Stimulated activated CD8-positive, alpha-beta memory T cell treated with anti-CD3 and anti-CD28 coated beads, Interleukin-4, amount 100 ng/mL, for 24 hours (primary cell): ENCODE data around the gene MAMLD1.

Source experiments
- DNase-seq: peaks from one replicate; pipeline ENCODE4 v3.0.0-alpha.2; 2020; ENCODE audit warnings: low read depth

MAMLD1 gene

GRCh38 chrX:150408007-150408406, 44.9 kb downstream of the MAMLD1 start:
- DNase-seq: no peak

- DNase-seq: no peak
These were observed 45.4 kb downstream of the MAMLD1 start for GRCh38 chrX:150408561-150408960.

- no peak for DNase-seq
These were observed 46.4 kb downstream of the MAMLD1 start for GRCh38 chrX:150409486-150409885.

- no peak for DNase-seq
These were observed 46.8 kb downstream of the MAMLD1 start for GRCh38 chrX:150409964-150410363.

- no peak for DNase-seq
These were observed 47.4 kb downstream of the MAMLD1 start for GRCh38 chrX:150410513-150410912.

- DNase-seq: no peak
These were observed 48.5 kb downstream of the MAMLD1 start for GRCh38 chrX:150411656-150412055.

- DNase-seq: no peak
These were observed 51.1 kb downstream of the MAMLD1 start for GRCh38 chrX:150414228-150414627.

- no peak for DNase-seq
These were observed 53.4 kb downstream of the MAMLD1 start for GRCh38 chrX:150416469-150416868.

GRCh38 chrX:150421816-150422215, 58.7 kb downstream of the MAMLD1 start:
- no peak for DNase-seq

- no peak for DNase-seq
These were observed 66.5 kb downstream of the MAMLD1 start for GRCh38 chrX:150429594-150429993.

- DNase-seq: no peak
These were observed 73.1 kb downstream of the MAMLD1 start for GRCh38 chrX:150436195-150436594.

GRCh38 chrX:150438165-150438564, 75.0 kb downstream of the MAMLD1 start:
- no peak for DNase-seq

GRCh38 chrX:150446151-150446550, 83.0 kb downstream of the MAMLD1 start:
- DNase-seq: no peak

GRCh38 chrX:150446995-150447394, 83.9 kb downstream of the MAMLD1 start:
- no peak for DNase-seq

GRCh38 chrX:150449313-150449712, 86.2 kb downstream of the MAMLD1 start:
- DNase-seq: no peak

GRCh38 chrX:150450519-150451177, 87.5 kb downstream of the MAMLD1 start:
- no peak for DNase-seq

GRCh38 chrX:150451953-150452352, 88.8 kb downstream of the MAMLD1 start:
- DNase-seq: no peak

- DNase-seq: no peak
These were observed 91.0 kb downstream of the MAMLD1 start for GRCh38 chrX:150454083-150454482.

- DNase-seq: no peak
These were observed 91.5 kb downstream of the MAMLD1 start for GRCh38 chrX:150454508-150455214.

- DNase-seq: no peak
These were observed 92.1 kb downstream of the MAMLD1 start for GRCh38 chrX:150455215-150455608.

GRCh38 chrX:150456466-150456865, 93.3 kb downstream of the MAMLD1 start:
- DNase-seq: no peak

GRCh38 chrX:150456941-150457340, 93.8 kb downstream of the MAMLD1 start:
- no peak for DNase-seq

- DNase-seq: no peak
These were observed 96.1 kb downstream of the MAMLD1 start for GRCh38 chrX:150459196-150459595.

GRCh38 chrX:150460063-150460462, 96.9 kb downstream of the MAMLD1 start:
- no peak for DNase-seq
